ENCODE measurements around the gene OR52E6.

The OR52E6 gene

DNA sequence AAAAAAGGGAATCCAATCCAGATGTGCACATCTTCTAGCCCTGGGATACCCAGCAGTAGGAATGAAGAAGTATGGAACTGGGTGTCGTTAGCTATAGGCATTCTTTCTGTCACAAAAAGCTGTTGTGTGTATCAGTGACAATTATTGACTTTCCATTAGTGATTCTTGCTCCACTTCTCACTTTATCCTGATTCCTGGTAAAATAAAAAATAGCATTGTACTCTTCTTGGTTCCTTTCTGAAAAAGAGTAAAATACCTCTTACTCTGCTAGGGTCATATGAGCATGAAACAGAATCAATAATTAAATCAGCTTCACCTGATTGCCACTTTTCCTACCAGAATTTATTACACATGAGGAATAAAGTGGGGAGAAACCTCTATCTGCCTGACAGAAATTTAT, at the start of gene OR52E6:
OR52E6 (minus strand) TSS at position 101 of the 400 bp plus-strand sequence; CDS start at position 101, 0 bp downstream.
- DNase-seq (ENCODE audit: low spot score) = no peak

DNA sequence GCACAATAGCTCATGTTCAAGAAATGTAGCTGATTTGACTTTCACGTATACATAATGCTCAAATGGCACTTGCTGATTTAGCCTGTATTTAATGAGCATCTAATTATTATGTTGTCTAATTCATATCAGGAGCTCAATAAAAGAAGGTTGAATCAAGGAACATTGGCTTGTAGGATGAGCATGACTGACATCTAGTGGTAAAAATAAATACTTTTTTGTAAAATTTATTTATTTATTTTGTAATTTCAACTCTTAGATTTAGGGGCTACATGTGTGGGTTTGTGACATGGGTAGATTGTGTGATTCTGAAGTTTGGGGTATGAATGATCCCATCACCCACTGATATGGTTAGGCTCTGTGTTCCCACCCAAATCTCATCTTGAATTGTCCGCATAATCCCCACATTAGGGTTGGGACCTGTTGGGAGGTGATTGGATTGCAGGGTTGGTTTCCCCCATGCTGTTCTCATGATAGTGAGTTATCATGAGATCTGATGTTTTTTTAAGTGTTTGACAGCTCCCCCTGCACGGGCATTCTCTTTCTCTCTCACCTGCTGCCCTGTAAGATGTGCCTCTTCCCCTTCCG, 49.6 kb upstream of the OR52E6 start:
- DNase-seq (ENCODE audit: low spot score) = no peak

DNA sequence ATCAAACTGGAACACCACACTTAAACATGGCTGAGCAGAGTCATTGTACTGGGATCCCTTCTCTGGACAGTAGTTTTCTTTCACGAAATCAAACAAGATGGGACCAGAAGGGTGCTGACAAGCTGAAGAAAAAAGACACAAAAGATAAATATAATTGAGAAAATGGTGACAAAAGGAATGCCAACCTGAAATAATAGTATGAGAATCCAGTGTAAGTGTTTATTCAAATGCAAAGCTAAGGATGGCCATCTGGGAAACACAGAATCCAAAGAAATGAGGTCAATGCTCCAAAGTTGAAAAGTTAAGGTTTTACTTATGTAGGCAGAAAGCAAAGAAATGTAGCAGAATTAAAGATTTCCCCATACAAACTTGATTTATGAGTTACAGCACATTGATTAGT, 46.0 kb upstream of the OR52E6 start:
- DNase-seq (ENCODE audit: low spot score) = no peak

DNA sequence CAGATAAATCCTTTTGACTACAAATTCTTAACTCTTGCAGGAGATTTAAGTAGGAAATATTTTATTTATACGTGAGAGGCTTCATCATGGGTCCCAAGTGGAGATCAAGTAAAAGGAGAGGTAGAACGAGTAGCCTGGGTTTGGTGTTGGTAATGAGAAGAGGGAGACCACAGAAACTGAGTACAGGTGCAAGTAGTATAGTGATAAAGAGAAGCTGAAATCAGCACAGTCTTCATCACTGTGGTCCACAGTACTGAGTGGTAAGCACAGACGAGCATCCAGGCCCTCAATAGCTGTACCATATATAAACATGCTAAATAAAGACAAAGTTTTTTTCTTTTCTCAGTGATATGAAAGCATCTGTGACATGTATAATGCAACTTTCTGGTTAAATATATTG, 45.5 kb upstream of the OR52E6 start:
- DNase-seq (ENCODE audit: low spot score) = no peak

DNA sequence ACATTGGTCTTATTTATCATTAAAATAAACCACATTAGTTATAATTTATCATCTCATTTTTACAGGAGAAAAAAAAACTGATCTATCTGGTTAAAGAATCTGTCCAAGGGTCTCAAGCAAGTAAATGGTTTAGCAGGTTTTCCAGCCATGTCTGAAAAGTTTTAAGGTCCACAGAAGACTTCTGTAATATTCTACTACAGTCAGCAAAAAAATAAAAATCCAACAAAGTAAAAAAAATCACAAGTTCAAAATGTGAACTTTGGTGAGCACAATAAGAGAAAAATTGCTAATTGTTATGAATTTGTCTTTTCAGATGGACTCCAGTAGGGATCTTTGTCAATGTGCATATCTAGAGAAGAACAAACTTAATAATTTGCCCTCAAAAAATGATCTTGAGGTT, 40.1 kb upstream of the OR52E6 start:
- no peak for DNase-seq (ENCODE audit: low spot score)

DNA sequence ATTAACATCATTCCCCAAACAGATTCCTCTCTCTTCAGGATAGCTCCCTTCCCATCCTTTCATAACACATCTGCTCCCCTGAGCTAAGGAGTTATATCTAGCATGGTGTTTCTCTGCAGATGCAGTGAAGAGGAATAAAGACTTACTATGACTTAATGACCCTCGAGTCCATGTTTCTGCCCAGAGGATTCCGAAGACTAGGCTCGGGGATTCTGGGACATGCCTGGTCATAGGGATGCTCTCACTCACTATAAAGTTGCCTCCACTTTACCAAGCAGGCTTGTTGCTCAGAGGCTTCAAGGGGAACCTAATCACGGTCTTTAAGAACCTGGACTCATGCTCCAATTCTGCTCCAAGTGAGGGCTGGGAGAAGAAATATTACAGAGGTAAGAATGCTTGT, 38.6 kb upstream of the OR52E6 start, which contains the start of gene OR52E4:
OR52E4 (plus strand) TSS at position 301 of the 400 bp plus-strand sequence. CDS start 3,664 bp downstream, outside the sequence.
- DNase-seq (ENCODE audit: low spot score) = no peak

DNA sequence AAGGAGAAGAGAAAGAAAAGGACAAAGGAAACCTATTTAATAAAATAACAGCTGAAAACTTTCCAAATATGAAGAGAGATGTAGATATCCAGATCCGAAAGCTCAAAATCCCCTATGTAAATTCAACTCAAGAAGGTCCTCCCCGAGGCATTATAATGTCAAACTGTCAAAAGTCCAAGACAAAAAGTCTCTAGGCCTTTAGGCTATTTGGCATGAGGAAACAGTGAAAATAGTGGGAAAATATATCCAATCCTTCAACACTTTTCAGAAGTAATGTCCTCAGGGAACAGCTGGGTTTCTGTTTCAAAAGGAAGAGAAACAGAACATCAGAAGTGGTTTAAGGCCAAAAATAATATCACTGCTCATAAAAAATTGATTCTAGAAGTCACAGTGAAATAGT, 36.9 kb upstream of the OR52E6 start:
- no peak for DNase-seq (ENCODE audit: low spot score)

DNA sequence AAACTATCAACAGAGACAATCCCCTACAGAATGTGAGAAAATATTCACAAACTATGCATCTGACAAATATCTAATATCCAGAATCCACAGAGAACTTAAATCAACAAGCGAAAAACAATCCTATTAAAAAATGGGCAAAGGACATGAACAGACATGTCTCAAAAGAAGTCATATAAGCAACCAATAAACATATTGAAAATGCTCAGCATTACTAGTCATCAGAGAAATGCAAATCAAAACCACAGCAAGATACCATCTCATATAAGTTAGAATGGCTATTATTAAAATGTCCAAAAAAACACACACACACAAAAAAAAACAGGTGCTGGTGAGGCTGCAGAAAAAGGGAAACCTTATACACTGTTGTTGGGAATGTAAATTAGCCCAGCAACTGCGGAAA, 24.1 kb upstream of the OR52E6 start:
- no peak for DNase-seq (ENCODE audit: low spot score)

DNA sequence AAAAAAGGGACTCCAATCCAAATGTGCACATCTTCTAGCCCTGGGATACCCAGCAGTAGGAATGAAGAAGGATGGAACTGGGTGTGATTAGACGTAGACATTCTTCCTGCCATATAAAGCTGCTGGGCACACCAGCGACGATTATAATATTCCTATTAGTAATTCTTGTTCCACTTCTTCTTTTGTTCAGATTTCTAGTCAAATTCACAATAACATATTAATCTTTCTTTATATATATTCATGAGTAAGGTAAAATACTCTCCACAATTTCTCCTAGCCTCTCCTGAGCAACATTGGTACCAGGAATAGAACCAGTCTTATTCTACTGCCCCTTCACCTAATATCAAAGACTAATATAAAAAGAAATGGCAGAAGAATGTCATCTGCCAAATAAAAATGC, 15.9 kb upstream of the OR52E6 start, which contains the start of gene OR52E8:
OR52E8 (minus strand) TSS at position 101 of the 400 bp plus-strand sequence; CDS start at position 101, 0 bp downstream.
- DNase-seq (ENCODE audit: low spot score) = no peak

DNA sequence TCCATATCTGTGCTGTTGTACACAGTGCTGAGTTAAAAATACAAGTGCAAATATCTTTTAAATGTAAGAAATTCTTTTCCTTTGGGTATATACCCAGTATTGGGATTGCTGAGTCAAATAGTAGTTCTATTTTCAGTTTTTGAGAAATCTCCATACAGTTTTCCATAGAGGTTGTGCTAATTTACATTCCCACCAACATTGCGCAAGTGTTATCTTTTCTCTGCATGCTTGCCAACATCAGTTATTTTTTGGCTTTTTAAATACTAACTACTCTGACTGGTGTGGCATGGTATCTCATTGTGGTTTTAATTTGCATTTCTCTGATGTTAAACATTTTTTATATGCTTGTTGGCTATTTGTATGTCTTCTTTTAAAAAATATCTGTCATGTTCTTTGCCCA, 9.3 kb upstream of the OR52E6 start:
- DNase-seq (ENCODE audit: low spot score) = no peak

DNA sequence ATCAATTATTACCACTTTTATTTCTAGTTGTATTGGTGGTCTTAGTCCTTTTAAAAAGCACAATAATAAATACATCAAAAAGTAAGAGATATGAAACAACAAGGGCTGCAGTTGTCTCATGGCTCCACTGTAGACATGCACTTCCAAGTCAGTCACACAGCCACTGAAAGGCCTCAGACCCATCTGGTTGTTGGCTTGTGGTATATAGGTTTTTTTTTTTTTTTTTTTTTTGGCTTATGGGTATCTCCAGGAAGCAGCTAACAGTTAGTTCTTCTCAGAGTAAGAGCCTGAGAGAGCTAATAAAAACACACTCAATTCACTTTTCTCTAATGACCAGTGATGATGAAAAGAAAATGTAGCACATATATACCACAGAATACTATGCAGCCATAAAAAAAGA, 6.0 kb upstream of the OR52E6 start:
- no peak for DNase-seq (ENCODE audit: low spot score)

DNA sequence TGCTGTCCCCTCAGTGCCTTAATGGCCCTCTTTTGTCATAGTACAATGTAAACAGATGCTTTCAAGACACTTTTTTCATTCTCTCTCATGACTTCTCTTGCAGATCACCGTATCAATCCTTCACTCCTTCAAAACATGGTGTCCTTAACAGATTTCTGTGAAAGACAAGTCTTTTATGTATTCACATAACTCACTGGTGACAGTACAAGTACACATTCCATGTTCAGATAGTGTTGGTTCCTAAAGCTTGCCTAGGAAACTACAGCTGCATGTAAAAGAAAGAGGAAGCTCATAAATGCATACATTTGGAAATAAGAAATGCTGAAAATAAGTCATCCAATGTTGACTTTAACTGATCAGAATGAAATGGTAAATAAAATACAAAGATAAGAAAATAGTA, 5.0 kb upstream of the OR52E6 start:
- DNase-seq (ENCODE audit: low spot score) = no peak

DNA sequence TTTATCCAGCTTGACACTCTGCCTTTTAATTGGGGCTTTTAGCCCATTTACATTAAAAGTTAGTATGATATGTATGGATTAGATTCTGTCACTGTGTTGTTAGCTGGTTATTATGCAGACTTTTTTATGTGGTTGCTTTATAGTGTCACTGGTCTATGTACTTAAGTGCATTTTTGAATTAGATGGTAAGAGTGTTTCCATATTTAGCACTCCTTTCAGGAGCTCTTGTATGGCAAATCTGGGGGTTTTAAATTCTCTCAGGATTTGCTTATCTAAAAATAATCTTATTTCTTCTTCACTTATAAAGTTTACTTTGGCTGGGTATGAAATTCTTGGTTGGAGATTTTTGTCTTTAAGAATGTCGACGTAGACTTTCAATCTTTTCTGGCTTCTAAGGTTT, 4.0 kb downstream of the OR52E6 start:
- no peak for DNase-seq (ENCODE audit: low spot score)

DNA sequence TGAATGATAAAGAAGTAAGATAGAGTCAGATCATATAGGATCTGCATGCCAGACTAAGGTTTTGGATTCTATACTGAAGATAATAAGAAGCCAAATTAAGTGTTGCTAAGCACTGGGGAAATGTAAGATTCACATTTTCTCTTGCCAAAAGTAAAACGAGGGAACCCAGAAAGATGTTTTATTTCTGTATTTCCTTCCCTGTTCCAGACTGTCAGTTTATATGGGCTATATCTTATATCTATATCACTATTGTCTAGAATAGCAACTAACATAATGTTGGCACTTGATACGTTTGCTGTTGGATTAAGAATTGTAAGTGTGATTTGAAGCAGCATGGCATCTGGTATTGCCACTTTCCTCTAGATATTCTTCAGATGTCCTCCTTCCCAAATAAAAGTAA, 8.3 kb downstream of the OR52E6 start:
- DNase-seq (ENCODE audit: low spot score) = no peak

DNA sequence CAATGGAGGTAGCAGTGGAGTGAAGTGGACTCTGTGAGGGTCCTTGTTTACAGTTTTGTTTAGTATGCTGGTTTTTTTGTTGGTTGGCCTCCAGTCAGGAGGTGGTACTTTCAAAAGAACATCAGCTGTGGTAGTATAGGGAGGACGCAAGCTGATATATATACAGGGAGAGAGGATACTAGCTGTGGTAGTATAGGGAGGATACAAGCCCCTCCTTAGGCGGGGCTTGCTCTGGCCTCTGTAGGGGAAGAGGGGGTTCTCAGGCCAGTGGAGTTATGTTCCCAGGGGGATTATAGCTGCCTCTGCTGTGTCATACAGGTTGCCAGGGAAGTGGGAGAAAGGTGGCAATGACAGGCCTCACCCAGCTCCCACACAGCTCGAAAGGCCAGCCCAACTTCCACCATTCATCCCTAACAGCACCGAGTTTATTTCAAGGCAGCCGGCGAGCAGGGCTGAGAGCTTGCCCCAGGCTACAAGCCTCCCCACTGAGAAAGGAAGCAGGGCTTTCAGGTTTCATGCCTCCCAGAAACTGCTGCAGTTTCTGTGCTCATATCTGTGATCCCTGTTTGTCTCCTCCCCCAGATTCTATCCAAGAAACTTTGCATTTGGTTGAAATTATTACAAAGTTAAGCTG, 10.4 kb downstream of the OR52E6 start:
- DNase-seq (ENCODE audit: low spot score) = no peak

DNA sequence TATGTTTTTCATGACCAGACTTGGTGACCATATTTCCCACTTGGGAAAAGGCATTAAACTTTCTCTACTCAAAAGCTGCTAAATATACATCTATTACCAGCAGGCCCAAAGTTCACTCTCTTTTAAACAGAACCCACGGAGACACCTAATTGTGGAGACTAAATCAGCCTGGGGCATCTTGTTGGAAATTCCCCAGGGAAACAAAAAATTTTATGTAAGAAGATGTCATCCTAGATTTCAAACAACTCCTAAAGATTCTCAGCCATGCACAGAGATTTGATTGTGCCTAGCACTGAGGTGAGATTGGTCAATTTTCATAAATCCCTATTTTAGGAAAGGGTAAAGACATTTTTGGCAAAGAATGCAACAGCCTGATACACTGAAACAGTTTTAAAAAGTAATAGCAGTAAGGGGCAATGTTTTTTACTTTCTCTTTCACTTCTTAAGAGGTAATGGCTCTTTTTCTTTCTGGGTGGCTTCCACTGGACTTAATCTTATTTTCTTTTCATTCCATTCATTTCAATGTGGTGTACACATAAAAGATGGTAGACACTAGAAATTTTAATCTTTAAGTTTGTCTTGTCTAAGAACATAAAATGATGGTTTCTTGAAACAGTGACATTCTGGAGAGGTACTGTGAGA, 23.3 kb downstream of the OR52E6 start:
- DNase-seq (ENCODE audit: low spot score) = no peak

DNA sequence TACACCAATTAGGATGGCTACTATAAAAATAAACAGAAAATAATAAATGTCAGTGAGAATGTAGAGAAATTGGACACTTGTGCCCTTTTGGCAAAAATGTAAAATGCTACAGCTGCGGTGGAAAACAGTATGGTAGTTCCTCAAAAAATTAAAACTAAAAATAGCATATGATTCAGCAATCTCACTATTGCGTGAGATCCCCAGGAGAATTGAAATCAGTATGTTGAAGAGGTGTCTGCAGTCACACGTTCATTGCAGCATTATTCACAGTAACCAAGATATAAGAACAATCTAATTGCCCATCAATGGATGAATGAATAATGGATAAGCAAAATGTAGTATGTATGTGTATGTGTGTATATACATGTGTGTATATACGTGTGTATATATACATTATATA, 26.2 kb downstream of the OR52E6 start:
- no peak for DNase-seq (ENCODE audit: low spot score)

DNA sequence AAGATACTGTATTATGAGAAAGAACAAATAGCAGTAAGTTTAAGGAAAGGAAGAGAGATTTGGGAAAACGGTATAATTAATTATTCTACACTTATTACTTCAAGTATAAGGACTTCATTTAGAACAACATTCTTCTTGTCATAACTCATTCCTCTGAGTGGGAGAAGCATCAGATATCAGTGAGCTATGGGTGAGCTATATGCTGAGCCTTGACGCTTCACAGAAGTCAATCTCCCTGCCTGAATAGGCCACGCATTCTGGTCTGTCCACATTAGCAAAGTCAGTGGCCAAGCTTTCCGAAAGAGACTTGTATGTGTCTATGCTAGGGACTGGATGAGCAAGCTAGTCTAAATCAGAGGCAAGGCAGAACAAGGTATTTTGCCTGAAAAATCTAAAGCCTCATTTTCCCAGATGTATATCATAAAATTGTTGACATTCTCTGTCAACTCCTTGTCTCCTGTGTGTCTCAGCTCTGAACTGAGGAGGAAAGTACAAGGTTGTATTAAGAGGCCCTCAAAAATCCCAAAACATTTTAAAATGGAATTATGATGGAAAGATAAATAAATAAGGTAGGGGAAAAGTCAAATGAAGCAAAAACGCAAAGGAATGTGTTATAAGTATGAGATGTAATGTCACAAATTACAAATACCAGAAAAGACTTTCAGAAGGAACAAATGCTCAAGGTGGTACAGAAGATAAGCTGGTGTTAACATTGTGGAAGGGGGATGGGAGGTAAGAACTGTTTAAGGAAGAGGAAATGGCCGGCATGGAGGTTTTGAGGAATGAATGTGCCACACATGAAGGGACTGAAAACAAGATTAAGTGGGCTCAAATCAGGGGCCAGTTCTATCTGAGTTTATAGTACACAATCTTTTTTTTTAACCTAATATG, 31.5 kb downstream of the OR52E6 start:
- DNase-seq (ENCODE audit: low spot score) = no peak

DNA sequence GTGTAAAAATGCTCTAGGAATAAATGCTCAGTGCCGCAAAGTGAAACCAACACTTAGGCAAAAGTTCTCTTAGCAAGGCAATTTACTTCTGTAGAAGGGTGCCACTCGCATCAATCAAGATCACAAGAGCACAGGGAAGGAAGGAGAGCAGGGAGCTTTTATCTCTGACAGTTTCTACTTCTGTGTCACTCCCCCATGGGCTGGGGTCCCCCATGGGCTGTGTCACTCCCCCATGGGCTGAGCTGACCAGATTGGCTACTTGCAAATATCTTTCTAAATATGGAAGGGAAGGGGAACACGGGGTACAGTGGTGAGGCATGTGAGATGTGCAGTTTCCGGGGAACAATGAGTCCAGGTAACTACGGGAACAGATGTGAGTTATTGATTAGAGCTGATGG, 32.6 kb downstream of the OR52E6 start:
- DNase-seq (ENCODE audit: low spot score) = no peak

DNA sequence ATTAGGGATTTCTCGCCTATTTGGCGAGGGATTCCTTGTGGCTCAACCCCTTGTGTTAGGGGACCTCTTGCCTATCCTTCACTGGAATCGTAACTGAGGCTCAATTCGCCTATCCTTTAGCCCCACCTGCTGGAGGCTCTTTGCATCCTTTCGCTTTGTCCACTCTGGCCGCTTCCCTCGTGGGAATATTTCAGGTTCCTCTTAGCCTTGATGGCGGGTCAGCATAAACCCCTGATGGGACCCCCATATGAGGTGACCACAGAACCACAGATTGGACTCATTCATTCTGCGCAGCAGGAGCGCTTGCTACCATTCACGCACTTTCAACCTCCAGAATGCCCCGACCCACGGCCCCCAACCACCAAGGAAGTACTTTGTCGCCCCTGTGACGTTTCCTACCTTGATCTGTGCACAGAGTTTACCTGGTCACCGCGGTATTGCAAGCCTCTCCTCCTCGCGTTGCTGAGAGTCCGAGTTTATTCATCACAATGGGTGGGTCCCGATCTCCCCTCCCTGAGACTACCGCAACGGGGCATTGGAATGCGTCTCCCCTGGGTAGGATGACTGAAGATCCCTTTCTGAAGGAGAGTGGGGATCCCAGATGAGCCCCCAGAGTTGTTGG, 33.1 kb downstream of the OR52E6 start, which contains the start of gene OR52N2:
OR52N2 (plus strand) TSS at position 425 of the 622 bp plus-strand sequence. CDS start 11,412 bp downstream, outside the sequence.
- peak; percentile 73 for DNase-seq (ENCODE audit: low spot score)

DNA sequence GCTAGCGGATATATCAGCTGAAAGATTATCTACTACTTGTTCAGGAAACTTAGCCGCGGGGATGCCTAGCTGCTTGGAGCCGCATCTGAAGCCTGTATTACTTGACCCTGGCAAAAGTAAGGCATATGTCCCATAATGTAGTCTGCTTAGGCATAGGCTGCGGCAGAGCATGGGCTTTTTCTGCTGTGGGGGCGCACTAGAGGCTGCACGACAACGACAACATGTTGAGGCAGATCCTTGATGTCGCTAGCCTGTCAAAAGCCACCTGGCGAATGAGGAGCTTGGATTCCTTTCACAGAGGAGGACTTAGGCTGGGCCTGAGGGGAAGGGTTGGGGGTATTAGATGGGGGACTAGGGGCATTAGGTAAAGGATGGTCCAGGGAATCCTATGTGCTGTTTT, 34.1 kb downstream of the OR52E6 start:
- DNase-seq (ENCODE audit: low spot score) = no peak

DNA sequence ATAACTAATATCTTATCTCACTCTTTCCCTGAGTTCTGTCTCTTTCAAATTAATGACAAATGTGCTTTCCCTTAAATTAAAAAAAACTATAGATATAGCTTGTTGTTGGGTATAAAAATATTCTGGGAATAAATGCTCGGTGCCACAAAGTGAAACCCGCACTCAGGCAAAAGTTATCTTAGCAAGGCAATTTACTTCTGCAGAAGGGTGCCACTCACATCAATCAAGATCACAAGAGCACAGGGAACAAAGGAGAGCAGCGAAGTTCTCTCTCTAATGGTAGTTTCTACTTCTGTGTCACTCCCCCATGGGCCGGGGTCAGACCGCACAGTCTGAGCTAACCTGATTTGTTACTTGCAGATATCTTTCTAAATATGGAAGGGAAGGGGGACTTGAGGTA, 37.7 kb downstream of the OR52E6 start:
- no peak for DNase-seq (ENCODE audit: low spot score)

Measured in activated CD4-positive, alpha-beta T cell treated with anti-CD3 and anti-CD28 coated beads, Interleukin-2, Interleukin-4, amounts not matched to agents 100 ng/mL and 50 ng/mL, durations not matched to agents 16 hours and 8 hours (primary cell).